GM12878 (cell line): ENCODE data around the gene PODXL2. TPM values are rescaled to one million over a fixed set of nuclear protein-coding genes. Genes with fewer than 3 reads are reported as not detected.

ENCODE experiments used
- ATAC-seq: fragments of 200-7000 bp; cut with Tn5 transposase; 3 replicates; pipeline ENCODE4 v1.9.1; 2020; ENCODE audit warnings: mild to moderate bottlenecking, moderate library complexity
- BruUV-seq: library from RNA; stranded (reverse); fragments of 400-500 nt; replicated peaks from 2 replicates; lab custom pipeline; 2021; lab: Mats Ljungman, UMichigan
- CTCF ChIA-PET: fragments of 300-600 bp; sonication (Branson Sonifier 250); formaldehyde crosslinking; extraction: SDS; loops from one replicate; lab custom pipeline; 2021; ENCODE audit warnings: inconsistent platforms; lab: Yijun Ruan, JAX
- POLR2A ChIA-PET: fragments of 350-600 bp; formaldehyde crosslinking; extraction: SDS; loops from one replicate; lab custom pipeline; 2021; ENCODE audit warnings: inconsistent platforms; lab: Charles Lee
- RAD21 ChIA-PET: fragments of 300-600 bp; sonication (Branson Sonifier 250); formaldehyde crosslinking; loops from one replicate; lab custom pipeline; 2023; ENCODE audit warnings: antibody characterized with exemption; ENCODE audit not compliant: unreplicated experiment; lab: Charles Lee
- SMC1A ChIA-PET: fragments of 300-600 bp; sonication (Branson Sonifier 250); formaldehyde crosslinking; loops from one replicate; lab custom pipeline; 2023; ENCODE audit not compliant: unreplicated experiment, uncharacterized antibody; lab: Charles Lee
- DNase-seq: peaks from one replicate; pipeline ENCODE4 v3.0.0-alpha.2; 2011; ENCODE audit warnings: low read depth, low spot score
- FAIRE-seq: peaks from 3 replicates; lab custom pipeline; 2011; peaks lifted over from hg19 to GRCh38; lab: Jason Lieb, UNC
- H2AFZ ChIP-seq: 2 replicates; pipeline ENCODE4 v1.6.0; 2011; ENCODE audit warnings: low read depth, low read length, control low read depth; ENCODE audit not compliant: control insufficient read depth
- H3K27ac ChIP-seq: 2 replicates; pipeline ENCODE4 v1.5.1; 2011; ENCODE audit warnings: control low read depth; ENCODE audit not compliant: control insufficient read depth, insufficient read depth
- H3K27me3 ChIP-seq, 2 experiments: replicated peaks in 1 of 2; 2 replicates each; pipeline versions ENCODE4 v1.6.0 to v1.6.1; 2011; ENCODE audit warnings: low read length in 1 of 2; ENCODE audit not compliant: control insufficient read depth in 2 of 2, insufficient read depth in 2 of 2
- H3K36me3 ChIP-seq, 2 experiments: 2 replicates each; pipeline ENCODE4 v1.5.1; 2011; ENCODE audit warnings: low read length in 1 of 2; ENCODE audit not compliant: control insufficient read depth in 2 of 2, insufficient read depth in 2 of 2
- H3K4me1 ChIP-seq: 2 replicates; pipeline ENCODE4 v1.6.1; 2011; ENCODE audit warnings: mild to moderate bottlenecking, low read length, moderate library complexity, mixed read lengths; ENCODE audit not compliant: control insufficient read depth, insufficient read depth
- H3K4me2 ChIP-seq: 2 replicates; pipeline ENCODE4 v1.6.0; 2011; ENCODE audit warnings: control low read depth; ENCODE audit not compliant: control insufficient read depth, insufficient read depth
- H3K4me3 ChIP-seq: fragments of 200-600 bp; sonication (generic); 2 replicates; pipeline ENCODE4 v1.5.1; 2016
- H3K79me2 ChIP-seq: 2 replicates; pipeline ENCODE4 v1.6.0; 2011; ENCODE audit warnings: low read length; ENCODE audit not compliant: control insufficient read depth, insufficient read depth
- H3K9ac ChIP-seq: 2 replicates; pipeline ENCODE4 v1.8.0; 2011; ENCODE audit warnings: low read length, control low read depth, mixed read lengths; ENCODE audit not compliant: control insufficient read depth, insufficient read depth
- H3K9me3 ChIP-seq: replicated peaks from 3 replicates; pipeline ENCODE4 v1.5.1; 2011; ENCODE audit warnings: mild to moderate bottlenecking, low read length; ENCODE audit not compliant: control insufficient read depth, insufficient read depth
- H4K20me1 ChIP-seq: 2 replicates; pipeline ENCODE4 v1.6.0; 2011; ENCODE audit not compliant: control insufficient read depth, insufficient read depth
- ASH2L ChIP-seq: fragments of 300-600, 200-600 bp; sonication (generic); IDR thresholded peaks from 2 replicates; pipeline ENCODE4 v1.6.1; 2017; ENCODE audit warnings: low read depth, mild to moderate bottlenecking, borderline replicate concordance
- ATF7 ChIP-seq: fragments of 450-650 bp; IDR thresholded peaks from 2 replicates; pipeline ENCODE4 v1.6.1; 2016; ENCODE audit warnings: low read depth, mild to moderate bottlenecking
- BACH1 ChIP-seq: fragments of 450-650 bp; IDR thresholded peaks from 2 replicates; pipeline ENCODE4 v1.6.1; 2017; ENCODE audit warnings: mild to moderate bottlenecking, borderline replicate concordance
- BCL11A ChIP-seq: IDR thresholded peaks from 2 replicates; pipeline ENCODE4 v1.6.1; 2011; ENCODE audit warnings: low read depth, low read length
- BRCA1 ChIP-seq: IDR thresholded peaks from 2 replicates; pipeline ENCODE4 v1.6.1; 2011; ENCODE audit warnings: low read depth, low read length, improper control_type of control experiment
- E4F1 ChIP-seq: fragments of 450-650 bp; IDR thresholded peaks from 2 replicates; pipeline ENCODE4 v1.6.1; 2018; ENCODE audit warnings: borderline replicate concordance, mild to moderate bottlenecking; ENCODE audit not compliant: partially characterized antibody
- ETV6 ChIP-seq, 2 experiments: fragments of 450-650 bp in 1 of 2; IDR thresholded peaks in 1 of 2; conservative IDR thresholded peaks in 1 of 2; 2 replicates each; pipeline ENCODE4 v1.6.1; 2014; ENCODE audit warnings: antibody characterized with exemption in 1 of 2, borderline replicate concordance in 1 of 2, low read depth in 1 of 2, mild to moderate bottlenecking in 1 of 2, moderate library complexity in 1 of 2
- HDAC2 ChIP-seq: fragments of 200-600 bp; sonication (generic); IDR thresholded peaks from 2 replicates; pipeline ENCODE4 v1.6.1; 2017
- MEF2A ChIP-seq: IDR thresholded peaks from 2 replicates; pipeline ENCODE4 v1.6.1; 2011; ENCODE audit warnings: low read depth, mild to moderate bottlenecking, low read length, moderate library complexity; ENCODE audit not compliant: insufficient read depth
- MXI1 ChIP-seq: fragments of 150-350 bp; IDR thresholded peaks from 2 replicates; pipeline ENCODE4 v1.6.1; 2011; ENCODE audit warnings: low read depth, mild to moderate bottlenecking, inconsistent platforms, low read length, improper control_type of control experiment
- MYB ChIP-seq: fragments of 150-350 bp; IDR thresholded peaks from 2 replicates; pipeline ENCODE4 v1.6.1; 2014; ENCODE audit warnings: mild to moderate bottlenecking, low read depth, low read length, borderline replicate concordance
- NBN ChIP-seq: fragments of 450-650 bp; IDR thresholded peaks from 2 replicates; pipeline ENCODE4 v1.6.1; 2016
- NRF1 ChIP-seq: conservative IDR thresholded peaks from 2 replicates; pipeline ENCODE4 v1.6.1; 2011; ENCODE audit warnings: mild to moderate bottlenecking, low read depth, low read length, improper control_type of control experiment
- RBBP5 ChIP-seq: fragments of 200-600 bp; sonication (generic); conservative IDR thresholded peaks from 2 replicates; pipeline ENCODE4 v1.6.1; 2016
- SIX5 ChIP-seq: IDR thresholded peaks from 2 replicates; pipeline ENCODE4 v1.6.1; 2011; ENCODE audit warnings: mild to moderate bottlenecking, low read depth, low read length, moderate library complexity; ENCODE audit not compliant: severe bottlenecking
- SP1 ChIP-seq: IDR thresholded peaks from one replicate; pipeline ENCODE4 v1.6.1; 2011; ENCODE audit warnings: low read depth, low read length
- SPI1 ChIP-seq: IDR thresholded peaks from 2 replicates; pipeline ENCODE4 v1.6.1; 2011; ENCODE audit warnings: low read depth, mild to moderate bottlenecking, low read length, moderate library complexity, borderline replicate concordance; ENCODE audit not compliant: insufficient read depth
- SREBF2 ChIP-seq: IDR thresholded peaks from 2 replicates; pipeline ENCODE4 v1.6.1; 2012; ENCODE audit warnings: mild to moderate bottlenecking, low read length
- TARDBP ChIP-seq: IDR thresholded peaks from 2 replicates; pipeline ENCODE4 v1.6.1; 2016; ENCODE audit warnings: borderline replicate concordance
- WGBS: methylation state at CpG from one replicate; pipeline ENCODE4 v1.1.6; 2016; ENCODE audit warnings: low lambda C conversion rate; ENCODE audit not compliant: insufficient replicate concordance, insufficient coverage; ENCODE audit errors: missing lambda C conversion rate; 5-methylcytosine and 5-hydroxymethylcytosine counted together
- in situ Hi-C: fragments of 300-500 bp; cut with MboI; formaldehyde crosslinking; loops from 9 replicates; pipeline ENCODE4 v1.14.3; 2018; ENCODE audit warnings: mixed read lengths
- intact Hi-C: fragments of 100-400 bp; cut with micrococcal nuclease; formaldehyde crosslinking; loops from one replicate; pipeline ENCODE4 v1.14.2; 2022; ENCODE audit not compliant: unreplicated experiment
- polyA plus RNA-seq, 11 experiments: library from polyadenylated mRNA; depleted of rRNA in 4 of 11; unstranded in 6 of 11; stranded (reverse) in 5 of 11; fragments of >200 nt; fragmentation: Nextera tagmentation in 4 of 11; fragmentation: Illumina TruSeq in 1 of 11; extraction: Ambion mirVana in 4 of 11; extraction: Trizol in 1 of 11; gene quantifications; 1 replicate in 1 of 11; 2 replicates in 10 of 11; pipeline versions ENCODE4 v1.2.1 to v1.2.3, GENCODE V29; 2011 to 2016; ENCODE audit warnings: inconsistent platforms in 2 of 11, missing spikeins in 2 of 11, low read depth in 1 of 11
- total RNA-seq, 4 experiments: library from RNA; depleted of rRNA in 3 of 4; stranded (reverse); fragments of >200 nt in 3 of 4; fragmentation: Illumina TruSeq in 1 of 4; extraction: Trizol in 1 of 4; gene quantifications; 2 replicates each; pipeline versions ENCODE4 v1.2.1 to v1.2.3, GENCODE V29; 2013 to 2021
- TF ChIP-seq, protein P1 (sequence below): fragments of 450-650 bp; formaldehyde crosslinking; IDR thresholded peaks from 2 replicates; pipeline ENCODE4 v1.4.0; 2020; ENCODE audit warnings: mild to moderate bottlenecking, moderate library complexity

Gene PODXL2
- total and polyA plus RNA-seq, 10 of the 15 experiments (the other 5 are each of a cell fraction or from before 2014, with no cell fraction given): 0.03 to 24.4 (median 13.6) TPM; not detected in 2

DNA sequence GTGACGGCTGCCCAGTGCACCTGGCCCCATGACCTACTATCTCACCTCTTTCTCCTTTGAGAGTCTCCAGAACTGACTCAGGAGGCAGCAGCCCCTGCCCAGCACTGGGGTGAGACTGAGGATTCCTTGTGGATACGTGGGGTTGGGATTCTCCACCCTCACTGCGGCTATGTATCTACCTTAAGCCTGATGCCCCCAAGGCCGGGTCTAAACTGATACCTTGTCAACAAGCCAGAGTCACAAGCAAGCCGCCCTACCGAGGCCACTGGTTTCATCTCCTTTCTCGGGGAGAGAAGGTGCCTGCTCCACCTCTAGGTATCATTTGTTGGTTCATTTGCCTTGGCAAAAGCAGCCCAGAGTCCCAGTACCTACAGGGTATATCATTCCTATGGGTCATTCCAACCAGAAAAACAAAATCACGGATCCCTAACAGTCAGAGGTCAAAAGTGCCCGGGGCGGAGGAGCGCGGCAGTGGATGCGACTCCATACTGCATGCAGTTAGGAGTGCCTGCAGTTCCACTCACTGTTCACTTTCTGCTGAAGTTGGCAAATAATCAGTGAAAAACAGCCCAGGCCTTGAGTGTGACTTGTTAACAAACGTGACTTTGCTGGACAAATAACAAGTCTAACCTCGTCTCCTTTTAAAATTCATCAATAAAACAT is 91.3 kb downstream of the PODXL2 start:
- in situ Hi-C loops: no loop called here
- no peak for DNase-seq
- no peaks in the 10 kb centered on the region for H4K20me1 ChIP-seq
- WGBS: 92% methylated on average over 15 of the region's 15 CpGs
- peaks cover 6% of the 10 kb centered on the region; the same call in 1 of the 2 replicates for H3K4me1 ChIP-seq
- H3K9me3 ChIP-seq: no peaks in the 10 kb centered on the region
- no TSS peak for BruUV-seq
- ChIA-PET POLR2A (no interaction called here), RAD21 (no interaction called here), SMC1A (no interaction called here), CTCF (no interaction called here)
- no peak for ATAC-seq
- no peak for FAIRE-seq
- peaks cover 5% of the 10 kb centered on the region for H3K79me2 ChIP-seq
- TF ChIP-seq SIX5 (no peak), NRF1 (no peak), HDAC2 (no peak), TARDBP (no peak), MYB (no peak), ATF7 (no peak), RBBP5 (no peak), ETV6 (conservative IDR thresholded peaks at IDR 0.05 in 1 of 2, IDR thresholded peaks at IDR 0.05 in 1 of 2; ENCODE audit: borderline replicate concordance in 1 of 2, low read depth in 1 of 2) (no peak), MEF2A (no peak), E4F1 (no peak), NBN (no peak), ASH2L (no peak), MXI1 (no peak), SPI1 (no peak), BCL11A (no peak), BRCA1 (no peak), SP1 (no peak), BACH1 (no peak), SREBF2 (no peak)
- TF ChIP-seq, protein P1, sequence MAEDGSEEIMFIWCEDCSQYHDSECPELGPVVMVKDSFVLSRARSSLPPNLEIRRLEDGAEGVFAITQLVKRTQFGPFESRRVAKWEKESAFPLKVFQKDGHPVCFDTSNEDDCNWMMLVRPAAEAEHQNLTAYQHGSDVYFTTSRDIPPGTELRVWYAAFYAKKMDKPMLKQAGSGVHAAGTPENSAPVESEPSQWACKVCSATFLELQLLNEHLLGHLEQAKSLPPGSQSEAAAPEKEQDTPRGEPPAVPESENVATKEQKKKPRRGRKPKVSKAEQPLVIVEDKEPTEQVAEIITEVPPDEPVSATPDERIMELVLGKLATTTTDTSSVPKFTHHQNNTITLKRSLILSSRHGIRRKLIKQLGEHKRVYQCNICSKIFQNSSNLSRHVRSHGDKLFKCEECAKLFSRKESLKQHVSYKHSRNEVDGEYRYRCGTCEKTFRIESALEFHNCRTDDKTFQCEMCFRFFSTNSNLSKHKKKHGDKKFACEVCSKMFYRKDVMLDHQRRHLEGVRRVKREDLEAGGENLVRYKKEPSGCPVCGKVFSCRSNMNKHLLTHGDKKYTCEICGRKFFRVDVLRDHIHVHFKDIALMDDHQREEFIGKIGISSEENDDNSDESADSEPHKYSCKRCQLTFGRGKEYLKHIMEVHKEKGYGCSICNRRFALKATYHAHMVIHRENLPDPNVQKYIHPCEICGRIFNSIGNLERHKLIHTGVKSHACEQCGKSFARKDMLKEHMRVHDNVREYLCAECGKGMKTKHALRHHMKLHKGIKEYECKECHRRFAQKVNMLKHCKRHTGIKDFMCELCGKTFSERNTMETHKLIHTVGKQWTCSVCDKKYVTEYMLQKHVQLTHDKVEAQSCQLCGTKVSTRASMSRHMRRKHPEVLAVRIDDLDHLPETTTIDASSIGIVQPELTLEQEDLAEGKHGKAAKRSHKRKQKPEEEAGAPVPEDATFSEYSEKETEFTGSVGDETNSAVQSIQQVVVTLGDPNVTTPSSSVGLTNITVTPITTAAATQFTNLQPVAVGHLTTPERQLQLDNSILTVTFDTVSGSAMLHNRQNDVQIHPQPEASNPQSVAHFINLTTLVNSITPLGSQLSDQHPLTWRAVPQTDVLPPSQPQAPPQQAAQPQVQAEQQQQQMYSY (CRISPR knock-in tag): no peak
- H3K27ac ChIP-seq: no peak overlapping the region
- H3K36me3 ChIP-seq: peaks cover 28 to 37% of the 10 kb centered on the region in 2 experiments
- intact Hi-C loops: no loop called here
- no peak overlapping the region for H3K4me3 ChIP-seq
- no peak overlapping the region for H3K9ac ChIP-seq
- H3K27me3 ChIP-seq: no peaks in the 10 kb centered on the region
- no peak overlapping the region for H2AFZ ChIP-seq
- no peak overlapping the region for H3K4me2 ChIP-seq
